HUDEP-2 (cell line): Measurements from ENCODE around the gene BCL6.
A peak's percentile ranks its signal among the peaks of the same experiment; 100 is the strongest.
"Not testable (repeated sequence)": the region's sequence is repeated elsewhere in the genome, so short reads cannot be mapped to it uniquely, and the experiment has no call there.

Experiments used
- DNase-seq, 76 experiments: peaks; one replicate each; lab custom pipeline; 2025; ENCODE audit not compliant: unreplicated experiment in 76 of 76; lab: John Stamatoyannopoulos, UW

BCL6 gene

GRCh38 chr3:187684880-187685279, 60.4 kb downstream of the BCL6 start:
- no peak for DNase-seq

GRCh38 chr3:187684444-187684843, 60.8 kb downstream of the BCL6 start:
- DNase-seq: no peak

GRCh38 chr3:187681756-187682155, 63.5 kb downstream of the BCL6 start:
- not testable (repeated sequence) for DNase-seq

GRCh38 chr3:187679638-187680396, 65.5 kb downstream of the BCL6 start:
- peak in 61 of 76 experiments; percentile 1 to 69 (median 30) for DNase-seq

GRCh38 chr3:187678726-187679268, 66.5 kb downstream of the BCL6 start:
- DNase-seq: peak in 27 of 76 experiments; percentile 1 to 32 (median 13)

- no peak for DNase-seq
These were observed 67.7 kb downstream of the BCL6 start for GRCh38 chr3:187677604-187678003.

- DNase-seq: no peak
These were observed 72.3 kb downstream of the BCL6 start for GRCh38 chr3:187673012-187673411.
